GM19099 (cell line): ENCODE results near the gene NCOA3.

ENCODE experiments used
- POLR2A ChIP-seq: IDR thresholded peaks from 3 replicates; pipeline ENCODE4 v1.6.1; 2011; ENCODE audit warnings: low read depth; ENCODE audit not compliant: insufficient read length; ENCODE audit errors: extremely low read depth

The NCOA3 gene

GRCh38 chr20:47676912-47677634 is 175.4 kb downstream of the NCOA3 start:
- no peak for TF ChIP-seq POLR2A

GRCh38 chr20:47677635-47678453 is 176.2 kb downstream of the NCOA3 start:
- TF ChIP-seq POLR2A = no peak

GRCh38 chr20:47678536-47678935 is 176.8 kb downstream of the NCOA3 start:
- TF ChIP-seq POLR2A = no peak

GRCh38 chr20:47679462-47679861 is 177.8 kb downstream of the NCOA3 start:
- no peak for TF ChIP-seq POLR2A

- TF ChIP-seq POLR2A = no peak
Measured at GRCh38 chr20:47680804-47681529, 179.3 kb downstream of the NCOA3 start.

- no peak for TF ChIP-seq POLR2A
Measured at GRCh38 chr20:47682028-47682783, 180.5 kb downstream of the NCOA3 start.

GRCh38 chr20:47682916-47683315 is 181.2 kb downstream of the NCOA3 start:
- no peak for TF ChIP-seq POLR2A

- TF ChIP-seq POLR2A = no peak
Measured at GRCh38 chr20:47684306-47685080, 182.8 kb downstream of the NCOA3 start.

GRCh38 chr20:47686545-47686944 is 184.9 kb downstream of the NCOA3 start:
- no peak for TF ChIP-seq POLR2A

- TF ChIP-seq POLR2A = no peak
Measured at GRCh38 chr20:47687095-47687987, 185.7 kb downstream of the NCOA3 start.

- TF ChIP-seq POLR2A = no peak
Measured at GRCh38 chr20:47688385-47689381, 187.0 kb downstream of the NCOA3 start.

- no peak for TF ChIP-seq POLR2A
Measured at GRCh38 chr20:47689731-47690130, 188.0 kb downstream of the NCOA3 start.
